Vagina (tissue), 2 donors: Measurements from ENCODE around the gene TMEM43.

Experiments used
- CTCF ChIP-seq, 3 experiments: fragments of 450-650 bp in 2 of 3; fragments of 200-600 bp in 1 of 3; sonication (generic) in 1 of 3; IDR thresholded peaks; one replicate each; pipeline ENCODE4 v1.5.1; 2017 to 2019; ENCODE audit warnings: antibody characterized with exemption in 3 of 3, mild to moderate bottlenecking in 2 of 3, moderate library complexity in 2 of 3
- POLR2A ChIP-seq, 2 donors: fragments of 450-650 bp; IDR thresholded peaks; one replicate each; pipeline ENCODE4 v1.6.1; 2017; ENCODE audit warnings: antibody characterized with exemption in 2 of 2, mild to moderate bottlenecking in 2 of 2, moderate library complexity in 2 of 2
- POLR2AphosphoS5 ChIP-seq, 2 donors: sonication (generic); formaldehyde crosslinking; IDR thresholded peaks; one replicate each; pipeline ENCODE4 v1.9.0; 2017; ENCODE audit warnings: antibody characterized with exemption in 2 of 2, mild to moderate bottlenecking in 2 of 2, low read depth in 1 of 2; ENCODE audit not compliant: insufficient read depth in 1 of 2

- no peak for TF ChIP-seq CTCF (IDR thresholded peaks at IDR 0.05)
- no peak for TF ChIP-seq POLR2A (IDR thresholded peaks at IDR 0.05)
- TF ChIP-seq POLR2AphosphoS5 (IDR thresholded peaks at IDR 0.05; ENCODE audit: insufficient read depth in 1 of 2, low read depth in 1 of 2): no peak
Measured at GRCh38 chr3:14097616-14098391, 27.0 kb upstream of the TMEM43 start.
